Lower lobe of right lung (tissue), 2 donors: Measurements from ENCODE around the gene ARHGAP11A. TPM values are rescaled to one million over a fixed set of nuclear protein-coding genes. Genes with fewer than 3 reads are reported as not detected.

ENCODE experiments used
- ATAC-seq, 2 donors: fragments of 200-7000 bp; cut with Tn5 transposase; one replicate each; pipeline ENCODE4 v1.9.1; 2020 to 2022; ENCODE audit warnings: mild to moderate bottlenecking in 2 of 2, moderate library complexity in 2 of 2
- DNase-seq: peaks from one replicate; pipeline ENCODE4 v3.0.0-alpha.2; 2020
- H3K27ac ChIP-seq: fragments of 200-600 bp; one replicate; pipeline ENCODE4 v1.8.0; 2022
- H3K27me3 ChIP-seq: fragments of 200-600 bp; one replicate; pipeline ENCODE4 v1.8.0; 2022; ENCODE audit warnings: low read depth
- H3K36me3 ChIP-seq: fragments of 200-600 bp; one replicate; pipeline ENCODE4 v1.8.0; 2022; ENCODE audit warnings: mild to moderate bottlenecking
- H3K4me1 ChIP-seq: fragments of 200-600 bp; one replicate; pipeline ENCODE4 v1.8.0; 2022
- H3K4me3 ChIP-seq: fragments of 200-600 bp; one replicate; pipeline ENCODE4 v1.8.0; 2022; ENCODE audit warnings: mild to moderate bottlenecking
- H3K9me3 ChIP-seq: fragments of 200-600 bp; one replicate; pipeline ENCODE4 v1.8.0; 2022
- intact Hi-C: fragments of 100-400 bp; cut with DNase I; formaldehyde crosslinking; loops from one replicate; pipeline ENCODE4 v1.11.0; 2022
- total RNA-seq: library from RNA; stranded (reverse); fragmentation: NEBNext Ultra II Directional; extraction: Animal tissue kit (Norgen Biotek cat#: 25700); gene quantifications from one replicate; pipeline ENCODE4 v1.2.1, GENCODE V29; 2021
- TF ChIP-seq, protein P1 (sequence below): fragments of 200-600 bp; IDR thresholded peaks from one replicate; pipeline ENCODE4 v1.8.0; 2022; ENCODE audit warnings: antibody characterized with exemption, mild to moderate bottlenecking
- donor health status: DM: no; HTN: yes; CAD: no; lungs with severe emphysema.

Gene ARHGAP11A
- total RNA-seq, 1 donor from 2014 or later: 4.9 TPM

DNA sequence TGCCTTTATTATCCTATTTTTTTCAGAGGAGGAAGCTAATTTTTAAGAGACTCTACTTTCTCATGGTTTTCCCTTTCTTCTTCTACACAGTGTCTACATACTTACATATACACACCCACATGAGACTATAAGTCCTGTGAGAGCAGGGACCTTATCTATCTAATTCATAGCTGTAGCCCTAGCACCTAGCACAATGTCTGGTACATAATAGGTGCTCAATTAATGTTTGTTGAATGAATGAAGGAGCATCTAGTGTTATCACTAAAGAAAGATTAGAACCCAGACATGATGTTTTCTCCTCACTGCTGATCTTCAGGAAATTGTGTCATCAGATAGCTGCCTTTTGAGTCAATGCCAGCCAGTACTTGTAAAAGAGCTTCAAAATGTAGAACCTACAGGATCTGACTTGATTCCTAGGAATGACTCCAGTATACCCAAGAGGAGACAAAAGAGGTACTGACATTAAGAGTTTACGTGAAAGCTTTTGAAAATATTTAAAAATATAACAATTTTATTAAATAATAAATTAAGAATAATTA lies 28.7 kb downstream of the ARHGAP11A start:
- Histone ChIP-seq H3K27me3 (no peaks in the 10 kb centered on the region), H3K36me3 (no peaks in the 10 kb centered on the region), H3K4me3 (no peak overlapping the region), H3K9me3 (no peaks in the 10 kb centered on the region), H3K27ac (no peak overlapping the region), H3K4me1 (no peaks in the 10 kb centered on the region)
- DNase-seq: no peak
- no peak for ATAC-seq
- TF ChIP-seq, protein P1, sequence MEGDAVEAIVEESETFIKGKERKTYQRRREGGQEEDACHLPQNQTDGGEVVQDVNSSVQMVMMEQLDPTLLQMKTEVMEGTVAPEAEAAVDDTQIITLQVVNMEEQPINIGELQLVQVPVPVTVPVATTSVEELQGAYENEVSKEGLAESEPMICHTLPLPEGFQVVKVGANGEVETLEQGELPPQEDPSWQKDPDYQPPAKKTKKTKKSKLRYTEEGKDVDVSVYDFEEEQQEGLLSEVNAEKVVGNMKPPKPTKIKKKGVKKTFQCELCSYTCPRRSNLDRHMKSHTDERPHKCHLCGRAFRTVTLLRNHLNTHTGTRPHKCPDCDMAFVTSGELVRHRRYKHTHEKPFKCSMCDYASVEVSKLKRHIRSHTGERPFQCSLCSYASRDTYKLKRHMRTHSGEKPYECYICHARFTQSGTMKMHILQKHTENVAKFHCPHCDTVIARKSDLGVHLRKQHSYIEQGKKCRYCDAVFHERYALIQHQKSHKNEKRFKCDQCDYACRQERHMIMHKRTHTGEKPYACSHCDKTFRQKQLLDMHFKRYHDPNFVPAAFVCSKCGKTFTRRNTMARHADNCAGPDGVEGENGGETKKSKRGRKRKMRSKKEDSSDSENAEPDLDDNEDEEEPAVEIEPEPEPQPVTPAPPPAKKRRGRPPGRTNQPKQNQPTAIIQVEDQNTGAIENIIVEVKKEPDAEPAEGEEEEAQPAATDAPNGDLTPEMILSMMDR: no peak
- intact Hi-C loops: no loop called here

DNA sequence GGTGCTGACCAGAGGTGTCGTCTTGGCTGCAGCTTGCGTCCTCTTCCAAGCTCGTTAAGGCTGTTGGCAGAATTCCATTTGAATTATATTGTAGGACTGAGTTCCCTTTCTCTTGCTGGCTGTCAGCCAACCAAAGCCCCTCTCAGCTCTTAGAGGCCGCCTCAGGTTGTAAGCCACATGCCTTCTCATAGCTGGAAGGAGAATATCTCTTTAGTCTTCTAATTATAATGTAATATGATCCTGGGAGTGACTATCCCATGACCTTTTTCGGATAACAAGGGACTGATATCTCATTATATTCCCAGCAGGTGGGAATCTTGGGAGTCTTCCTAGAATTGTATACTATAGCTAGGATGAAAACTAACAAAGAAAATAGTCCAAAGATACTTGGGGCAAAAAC lies 31.0 kb downstream of the ARHGAP11A start:
- TF ChIP-seq, protein P1: no peak
- no peaks in the 10 kb centered on the region for H3K4me1 ChIP-seq
- H3K9me3 ChIP-seq: no peaks in the 10 kb centered on the region
- DNase-seq: no peak
- no peak overlapping the region for H3K4me3 ChIP-seq
- no peak overlapping the region for H3K27ac ChIP-seq
- no peak for ATAC-seq
- no peaks in the 10 kb centered on the region for H3K36me3 ChIP-seq
- intact Hi-C loops: no loop called here
- no peaks in the 10 kb centered on the region for H3K27me3 ChIP-seq

DNA sequence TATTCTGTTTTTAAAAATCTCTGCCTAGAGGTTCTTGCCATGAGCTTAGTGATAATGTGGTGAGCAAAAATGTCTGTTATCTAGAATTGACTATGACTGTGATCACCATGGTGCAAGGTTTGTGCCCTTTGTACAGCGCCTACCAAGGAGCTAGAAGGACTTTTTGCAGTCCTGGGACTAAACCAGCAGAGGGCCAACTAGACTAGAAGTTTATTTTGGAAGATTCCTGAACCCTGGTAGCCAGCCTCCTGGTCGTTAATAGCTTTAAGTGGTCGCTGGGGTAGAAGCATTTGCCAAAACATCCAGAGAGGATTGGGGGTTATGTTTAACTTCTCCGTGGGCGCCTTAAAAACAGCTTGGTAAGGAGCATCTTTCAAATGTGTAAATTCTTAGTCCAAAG lies 34.0 kb downstream of the ARHGAP11A start:
- Histone ChIP-seq H3K27me3 (no peaks in the 10 kb centered on the region), H3K4me1 (no peaks in the 10 kb centered on the region), H3K27ac (no peak overlapping the region), H3K4me3 (no peak overlapping the region), H3K36me3 (no peaks in the 10 kb centered on the region), H3K9me3 (no peaks in the 10 kb centered on the region)
- intact Hi-C loops: no loop called here
- DNase-seq (no peak), ATAC-seq (no peak)
- TF ChIP-seq, protein P1: no peak

DNA sequence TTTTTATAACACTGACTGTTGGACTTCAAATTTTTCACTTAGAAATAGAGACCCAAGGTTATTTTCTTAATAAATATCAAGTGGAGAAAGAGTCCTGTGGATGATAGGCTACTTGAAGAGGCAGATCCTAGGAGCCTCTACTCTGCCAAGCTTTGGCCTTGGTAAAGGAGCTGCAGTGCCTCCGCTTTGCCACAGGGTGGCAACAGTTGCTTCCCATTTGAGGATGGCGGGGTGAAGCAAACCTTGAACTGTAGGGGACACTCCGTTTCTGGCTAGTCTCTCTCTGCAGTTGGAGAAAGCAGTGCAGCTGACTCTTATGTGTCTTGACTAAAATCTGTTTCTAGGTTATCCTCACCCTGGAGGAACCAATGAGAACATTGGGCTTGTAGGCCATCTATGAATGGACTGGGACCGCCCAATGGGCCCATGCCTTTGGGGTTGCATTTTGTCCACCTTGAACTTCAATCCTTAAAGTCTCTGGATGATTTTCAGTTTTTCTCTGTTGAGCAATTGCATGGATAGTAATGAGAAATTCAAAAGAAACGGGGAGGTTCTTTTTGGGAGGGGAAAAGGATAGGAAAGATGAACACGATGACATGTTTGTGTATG lies 36.0 kb downstream of the ARHGAP11A start:
- Histone ChIP-seq H3K27me3 (no peaks in the 10 kb centered on the region), H3K9me3 (no peaks in the 10 kb centered on the region), H3K4me3 (no peak overlapping the region), H3K36me3 (no peaks in the 10 kb centered on the region), H3K27ac (no peak overlapping the region), H3K4me1 (no peaks in the 10 kb centered on the region)
- peak; percentile 90 to 91 for ATAC-seq
- TF ChIP-seq, protein P1: peak; percentile 86
- peak; percentile 53 for DNase-seq
- intact Hi-C loops: no loop called here

DNA sequence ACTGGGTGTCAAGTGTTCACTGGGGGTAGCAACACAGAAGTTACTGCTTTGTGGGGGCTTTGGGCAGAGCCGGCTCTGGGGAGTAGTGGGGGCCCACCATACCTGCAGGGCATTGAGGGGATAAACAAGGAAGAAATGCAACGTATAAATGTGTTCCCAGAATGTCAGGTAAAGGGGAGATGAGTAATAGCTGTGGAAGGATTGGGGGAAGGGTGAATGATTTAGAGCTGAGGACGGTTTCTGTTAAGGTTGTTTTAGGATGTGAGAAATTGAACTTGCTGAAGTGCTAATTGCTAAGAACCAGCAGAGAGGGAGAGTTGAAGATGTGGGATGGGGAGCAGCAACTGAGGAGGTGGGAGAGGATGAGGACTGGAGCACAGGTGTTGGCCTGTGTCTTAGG lies 36.9 kb downstream of the ARHGAP11A start:
- intact Hi-C loops: no loop called here
- no peaks in the 10 kb centered on the region for H3K27me3 ChIP-seq
- no peaks in the 10 kb centered on the region for H3K4me1 ChIP-seq
- H3K27ac ChIP-seq: no peak overlapping the region
- DNase-seq (no peak), ATAC-seq (no peak)
- H3K36me3 ChIP-seq: no peaks in the 10 kb centered on the region
- TF ChIP-seq, protein P1: no peak
- H3K9me3 ChIP-seq: no peaks in the 10 kb centered on the region
- no peak overlapping the region for H3K4me3 ChIP-seq
